GM21825 (cell line): Measurements from ENCODE around the gene WDR43.

Experiments used
- ATAC-seq: cut with Tn5 transposase; IDR thresholded peaks from one replicate; pipeline ENCODE4 v1.9.1; 2021; ENCODE audit warnings: mild to moderate bottlenecking, moderate library complexity; ENCODE audit not compliant: unreplicated experiment

The WDR43 gene

GRCh38 chr2:28894470-28895188, at the start of gene WDR43:
Gene WDR43 (plus strand): TSS chr2:28894667. CDS start chr2:28894699, 32 bp downstream.
- ATAC-seq: peak; percentile 92

- no peak for ATAC-seq
Measured at GRCh38 chr2:28855193-28855592, 39.3 kb upstream of the WDR43 start.

GRCh38 chr2:28855977-28856376, 38.5 kb upstream of the WDR43 start:
- no peak for ATAC-seq

- no peak for ATAC-seq
Measured at GRCh38 chr2:28868611-28869010, 25.9 kb upstream of the WDR43 start.

- peak; percentile 30 for ATAC-seq
Measured at GRCh38 chr2:28869494-28870145, 24.8 kb upstream of the WDR43 start.

GRCh38 chr2:28870146-28870891, 24.1 kb upstream of the WDR43 start, which contains the start of gene TRMT61B:
Gene TRMT61B (minus strand): TSS chr2:28870309. CDS start chr2:28870277, 32 bp downstream.
- peak; percentile 92 for ATAC-seq

GRCh38 chr2:28871620-28872019, 22.8 kb upstream of the WDR43 start:
- ATAC-seq: no peak

GRCh38 chr2:28880193-28880592, 14.3 kb upstream of the WDR43 start:
- ATAC-seq: no peak

- no peak for ATAC-seq
Measured at GRCh38 chr2:28893488-28893887, 979 bp upstream of the WDR43 start.

GRCh38 chr2:28895189-28895893, 874 bp downstream of the WDR43 start:
- ATAC-seq: peak; percentile 21

GRCh38 chr2:28896906-28897305, 2.4 kb downstream of the WDR43 start:
- no peak for ATAC-seq

- no peak for ATAC-seq
Measured at GRCh38 chr2:28898048-28898447, 3.6 kb downstream of the WDR43 start.

GRCh38 chr2:28901202-28901601, 6.7 kb downstream of the WDR43 start:
- no peak for ATAC-seq

GRCh38 chr2:28901841-28902240, 7.4 kb downstream of the WDR43 start:
- ATAC-seq: no peak

- no peak for ATAC-seq
Measured at GRCh38 chr2:28902584-28902983, 8.1 kb downstream of the WDR43 start.

GRCh38 chr2:28904295-28904694, 9.8 kb downstream of the WDR43 start:
- no peak for ATAC-seq

GRCh38 chr2:28904802-28905457, 10.5 kb downstream of the WDR43 start:
- ATAC-seq: no peak

- ATAC-seq: no peak
Measured at GRCh38 chr2:28905533-28905932, 11.1 kb downstream of the WDR43 start.

- no peak for ATAC-seq
Measured at GRCh38 chr2:28906376-28906775, 11.9 kb downstream of the WDR43 start.

- no peak for ATAC-seq
Measured at GRCh38 chr2:28906821-28907220, 12.4 kb downstream of the WDR43 start.

GRCh38 chr2:28908172-28908571, 13.7 kb downstream of the WDR43 start:
- ATAC-seq: no peak
